Measurements from ENCODE around the gene HSPA9. TPM values are rescaled to one million over a fixed set of nuclear protein-coding genes. Genes with fewer than 3 reads are reported as not detected.

Gene HSPA9
- total and polyA plus RNA-seq, 2 of the 8 experiments (the other 6 are each of a cell fraction or from before 2014, with no cell fraction given) = 191 to 395 TPM

DNA sequence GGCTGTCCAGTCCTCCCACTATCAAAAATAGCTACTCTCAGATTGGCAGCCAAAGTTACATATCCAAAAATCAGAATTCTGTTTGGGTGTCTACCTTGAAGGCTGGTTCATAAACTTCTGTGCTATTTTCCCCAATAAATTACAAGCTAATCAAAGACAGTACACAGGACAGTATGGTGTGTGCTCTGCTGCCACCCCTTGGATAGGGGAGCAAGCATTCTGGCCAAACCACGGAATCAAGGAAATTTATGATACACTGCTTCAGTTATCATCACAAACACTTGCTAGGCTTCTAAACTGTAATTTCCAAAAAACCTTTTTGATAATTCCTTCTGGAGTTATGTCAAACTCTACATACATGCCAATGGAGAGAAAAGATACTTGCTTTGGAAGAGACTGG, 48.0 kb downstream of the HSPA9 start (continued):
- TF ChIP-seq SP2 (IDR thresholded peaks at IDR 0.05; ENCODE audit: low read length) (no peak), SIN3A (conservative IDR thresholded peaks at IDR 0.05 in 1 of 2, IDR thresholded peaks at IDR 0.05 in 1 of 2; ENCODE audit: low read depth in 1 of 2, low read length in 2 of 2) (no peak), RXRA (IDR thresholded peaks at IDR 0.05; ENCODE audit: insufficient read depth, low read depth, low read length) (no peak)
